Measurements from ENCODE around the gene AVP.
"Not testable (repeated sequence)": the region's sequence is repeated elsewhere in the genome, so short reads cannot be mapped to it uniquely, and the experiment has no call there.

- peak; percentile 60 for TF ChIP-seq CTCF (IDR thresholded peaks at IDR 0.05; ENCODE audit: poor library complexity)
- TF ChIP-seq EZH2 (IDR thresholded peaks at IDR 0.05; ENCODE audit: borderline replicate concordance), result not testable (repeated sequence)
These were observed 33.4 kb upstream of the AVP start for GRCh38 chr20:3117839-3118379.

Measured in hepatocyte (in vitro differentiated cells).